DOHH2 (cell line): ENCODE measurements around the gene YIF1A.

ENCODE experiments used
- H3F3A ChIP-seq: fragments of 200-600 bp; sonication (generic), shearing (Covaris generic); 2 replicates; pipeline ENCODE4 v1.6.0; 2016; ENCODE audit warnings: antibody characterized with exemption, mild to moderate bottlenecking; ENCODE audit not compliant: control insufficient read depth, insufficient read depth
- H3K27ac ChIP-seq: fragments of 200-600 bp; sonication (generic); 2 replicates; pipeline ENCODE4 v1.5.1; 2014; ENCODE audit warnings: low read depth, mild to moderate bottlenecking, low read length, moderate library complexity
- H3K27me3 ChIP-seq: fragments of 200-600 bp; sonication (generic); 2 replicates; pipeline ENCODE4 v1.6.1; 2014; ENCODE audit warnings: mild to moderate bottlenecking, low read length, mixed read lengths; ENCODE audit not compliant: control insufficient read depth
- H3K36me3 ChIP-seq: fragments of 200-600 bp; sonication (generic); 2 replicates; pipeline ENCODE4 v1.6.1; 2014; ENCODE audit warnings: mild to moderate bottlenecking, low read length, moderate library complexity, mixed read lengths; ENCODE audit not compliant: control insufficient read depth
- H3K4me1 ChIP-seq: fragments of 200-600 bp; sonication (generic); 2 replicates; pipeline ENCODE4 v1.6.1; 2014; ENCODE audit warnings: mild to moderate bottlenecking, low read length, mixed read lengths; ENCODE audit not compliant: control insufficient read depth
- H3K4me2 ChIP-seq: fragments of 200-600 bp; sonication (generic); 2 replicates; pipeline ENCODE4 v1.6.0; 2014; ENCODE audit warnings: mild to moderate bottlenecking, low read length, moderate library complexity
- H3K4me3 ChIP-seq: fragments of 200-600 bp; sonication (generic); 2 replicates; pipeline ENCODE4 v1.5.1; 2014; ENCODE audit warnings: mild to moderate bottlenecking, low read length, mixed read lengths
- H3K79me2 ChIP-seq: fragments of 200-600 bp; sonication (generic); 2 replicates; pipeline ENCODE4 v1.6.1; 2014; ENCODE audit warnings: mild to moderate bottlenecking, low read length, mixed read lengths; ENCODE audit not compliant: control insufficient read depth
- H3K9me2 ChIP-seq: fragments of 200-600 bp; sonication (generic); replicated peaks from 2 replicates; pipeline ENCODE4 v1.6.1; 2014; ENCODE audit warnings: mild to moderate bottlenecking, low read length, mixed read lengths; ENCODE audit not compliant: control insufficient read depth
- H3K9me3 ChIP-seq: fragments of 200-600 bp; sonication (generic); 2 replicates; pipeline ENCODE4 v1.6.1; 2014; ENCODE audit warnings: antibody characterized with exemption, low read length, mixed read lengths; ENCODE audit not compliant: control insufficient read depth, insufficient read depth
- H4K20me1 ChIP-seq: fragments of 200-600 bp; sonication (generic); 2 replicates; pipeline ENCODE4 v1.6.0; 2014; ENCODE audit warnings: low read depth, mild to moderate bottlenecking, antibody characterized with exemption, low read length, moderate library complexity; ENCODE audit not compliant: control insufficient read depth, insufficient read depth
- CTCF ChIP-seq: fragments of 200-600 bp; sonication (generic); IDR thresholded peaks from one replicate; pipeline ENCODE4 v1.5.1; 2014; ENCODE audit warnings: antibody characterized with exemption, mild to moderate bottlenecking, low read depth, low read length; ENCODE audit not compliant: poor library complexity, severe bottlenecking
- EZH2phosphoT487 ChIP-seq: fragments of 200-600 bp; sonication (generic); IDR thresholded peaks from 2 replicates; pipeline ENCODE4 v1.6.1; 2017; ENCODE audit warnings: borderline replicate concordance, mild to moderate bottlenecking, antibody characterized with exemption, low read length, moderate library complexity, mixed read lengths

The YIF1A gene

DNA sequence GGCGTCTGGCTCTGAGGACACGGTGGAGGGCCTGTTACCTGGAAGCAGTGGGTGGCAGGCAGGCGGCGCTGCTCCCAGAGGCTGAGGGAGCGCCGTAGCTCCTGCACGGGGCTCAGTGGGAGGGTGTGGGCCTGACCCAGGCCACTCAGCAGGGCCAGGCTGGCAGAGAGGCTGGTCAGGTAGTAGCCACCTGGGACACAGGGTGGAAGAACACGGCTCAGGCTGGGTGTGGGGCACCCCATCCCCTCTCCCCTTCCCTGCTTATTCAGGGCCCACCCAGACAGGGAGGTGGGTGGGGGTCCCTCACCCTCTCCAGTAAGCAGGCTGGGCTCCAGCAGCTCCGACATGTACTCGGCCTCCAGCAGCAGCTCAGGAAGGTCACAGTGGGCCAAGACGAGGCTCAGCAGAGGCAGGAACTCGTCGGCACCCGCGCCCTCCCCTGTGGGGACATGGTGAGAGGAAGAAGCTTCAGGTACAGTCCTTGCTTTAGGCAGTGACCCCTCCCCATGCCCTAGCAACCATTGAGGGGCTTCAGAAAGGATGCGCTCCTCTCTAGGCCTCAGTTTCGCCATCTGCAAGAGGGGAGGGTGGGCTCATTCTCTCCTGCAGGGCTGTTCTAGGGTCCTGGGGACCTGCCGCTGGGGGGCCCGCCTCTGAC, 44.4 kb upstream of the YIF1A start:
- H3F3A ChIP-seq = no peaks in the 10 kb centered on the region
- H3K4me2 ChIP-seq = no peak overlapping the region
- H3K27me3 ChIP-seq = no peaks in the 10 kb centered on the region
- H3K4me1 ChIP-seq = peaks cover 17% of the 10 kb centered on the region
- H3K9me3 ChIP-seq = no peaks in the 10 kb centered on the region
- no peak overlapping the region for H3K4me3 ChIP-seq
- no peaks in the 10 kb centered on the region for H3K9me2 ChIP-seq
- peaks cover 11% of the 10 kb centered on the region for H3K36me3 ChIP-seq
- H3K27ac ChIP-seq = no peak overlapping the region
- no peaks in the 10 kb centered on the region for H3K79me2 ChIP-seq
- TF ChIP-seq CTCF (no peak), EZH2phosphoT487 (no peak)
- no peaks in the 10 kb centered on the region for H4K20me1 ChIP-seq

DNA sequence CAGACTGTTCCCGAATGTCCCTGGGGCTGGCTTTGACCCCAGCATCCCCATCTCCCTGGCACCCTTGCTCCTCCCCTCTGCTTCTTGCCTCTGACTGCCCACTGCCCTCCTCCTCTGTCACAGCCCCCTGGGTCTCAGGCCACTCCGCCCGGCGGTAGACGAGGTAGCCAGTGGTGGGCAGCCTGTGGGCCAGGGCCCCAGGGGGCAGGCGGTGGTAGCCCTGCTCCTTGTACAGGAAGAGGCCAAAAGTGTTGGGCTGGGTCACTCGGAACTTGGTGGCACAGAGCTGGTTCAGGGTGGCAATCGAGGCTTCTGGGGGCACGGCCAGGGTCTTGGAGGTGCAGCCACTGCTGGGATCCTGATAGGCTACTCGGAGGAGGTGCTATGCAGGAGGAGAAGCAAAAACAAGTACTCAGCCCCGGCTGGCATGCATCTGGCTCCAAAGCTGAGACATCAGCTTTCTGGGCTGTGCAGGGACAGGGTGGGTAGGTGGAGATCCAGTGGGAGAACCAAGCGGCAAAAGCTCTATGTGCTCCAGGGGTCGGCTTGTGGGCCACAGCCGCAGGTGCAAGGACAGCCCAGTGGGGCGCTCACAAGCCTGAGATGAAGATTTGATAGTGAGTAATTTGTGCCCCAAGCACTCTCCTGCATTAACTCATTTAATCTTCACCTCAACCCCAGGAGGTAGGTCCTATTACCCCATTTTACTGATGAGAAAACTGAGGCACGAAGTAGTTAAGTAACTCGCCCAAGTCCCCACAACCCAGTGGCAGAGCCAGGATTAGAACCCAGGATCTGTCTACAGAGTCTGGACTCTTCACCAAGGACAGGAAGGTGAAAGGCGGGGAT, 43.7 kb upstream of the YIF1A start:
- Histone ChIP-seq H3K36me3 (peaks cover 9% of the 10 kb centered on the region), H3K4me3 (no peak overlapping the region), H3K79me2 (no peaks in the 10 kb centered on the region)

DNA sequence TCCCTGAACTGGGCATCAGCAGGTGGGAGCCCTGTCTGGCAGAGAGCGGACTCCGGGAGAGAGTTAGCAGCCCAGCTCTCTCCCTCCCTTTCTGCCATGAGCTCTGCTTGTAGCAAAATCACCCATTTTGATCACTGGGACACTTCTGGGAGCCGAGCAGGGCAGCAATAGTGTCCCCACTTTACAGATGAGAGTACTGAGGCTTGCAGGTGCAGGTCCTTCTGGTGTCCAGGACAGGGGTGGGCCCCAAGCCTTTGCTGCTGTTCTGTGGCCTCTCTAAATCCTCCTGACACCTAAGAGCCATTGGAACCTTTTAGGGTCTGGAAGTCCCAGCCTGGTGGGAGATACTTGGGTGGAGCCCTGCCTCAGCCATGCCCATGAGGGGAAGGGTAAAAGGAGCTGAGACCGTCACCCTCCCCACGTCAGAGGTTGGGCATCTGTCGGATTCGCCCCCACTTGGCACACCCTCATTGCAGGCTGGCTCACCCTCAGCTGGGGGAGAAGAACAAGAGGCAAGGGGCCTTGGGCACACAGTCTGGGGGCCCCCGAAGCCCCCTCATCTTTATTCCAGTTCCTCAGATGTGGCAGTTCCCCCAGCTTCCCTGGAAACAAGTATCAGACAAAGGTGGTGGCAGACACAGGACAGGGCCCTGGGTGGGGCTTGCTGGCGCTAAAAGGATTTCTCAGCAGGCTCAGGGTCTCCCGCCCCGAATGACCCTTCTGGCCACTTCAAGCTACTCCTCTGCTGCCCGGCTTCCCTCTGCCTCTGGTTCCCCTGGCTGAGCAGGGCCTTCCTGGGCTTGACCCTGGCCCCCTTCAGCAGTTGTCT, 42.8 kb upstream of the YIF1A start:
- Histone ChIP-seq H3K4me3 (no peak overlapping the region), H3K9me3 (no peaks in the 10 kb centered on the region), H3K4me1 (peaks cover 31% of the 10 kb centered on the region), H3K36me3 (peaks cover 2% of the 10 kb centered on the region; the same call in 1 of the 2 replicates), H3K79me2 (no peaks in the 10 kb centered on the region), H3K9me2 (no peaks in the 10 kb centered on the region), H4K20me1 (no peaks in the 10 kb centered on the region), H3K27me3 (no peaks in the 10 kb centered on the region), H3F3A (no peaks in the 10 kb centered on the region), H3K4me2 (no peak overlapping the region), H3K27ac (no peak overlapping the region)
- no peak for TF ChIP-seq EZH2phosphoT487
- TF ChIP-seq CTCF = no peak

More for the DNA sequence above, 43.7 kb upstream of the YIF1A start:
- H3K4me1 ChIP-seq = peaks cover 24% of the 10 kb centered on the region
- no peak for TF ChIP-seq EZH2phosphoT487
- TF ChIP-seq CTCF = no peak
- no peak overlapping the region for H3K27ac ChIP-seq
- no peaks in the 10 kb centered on the region for H4K20me1 ChIP-seq
- no peaks in the 10 kb centered on the region for H3K27me3 ChIP-seq
- no peaks in the 10 kb centered on the region for H3K9me2 ChIP-seq
- no peak overlapping the region for H3K4me2 ChIP-seq
- no peaks in the 10 kb centered on the region for H3K9me3 ChIP-seq
- H3F3A ChIP-seq = no peaks in the 10 kb centered on the region
